Ishikawa (cell line): ENCODE data around the gene SOS2.

Experiments used
- CEBPB ChIP-seq: IDR thresholded peaks from 2 replicates; pipeline ENCODE4 v1.6.1; 2012
- EP300 ChIP-seq: IDR thresholded peaks from 2 replicates; pipeline ENCODE4 v1.6.1; 2012; ENCODE audit warnings: borderline replicate concordance
- FOXM1 ChIP-seq: IDR thresholded peaks from 2 replicates; pipeline ENCODE4 v1.6.1; 2012; ENCODE audit warnings: low read depth, borderline replicate concordance
- NFIC ChIP-seq: IDR thresholded peaks from 2 replicates; pipeline ENCODE4 v1.6.1; 2012
- RAD21 ChIP-seq: IDR thresholded peaks from 2 replicates; pipeline ENCODE4 v1.6.1; 2012; ENCODE audit warnings: low read depth
- TAF1 ChIP-seq: IDR thresholded peaks from 2 replicates; pipeline ENCODE4 v1.6.1; 2012; ENCODE audit warnings: low read depth, mild to moderate bottlenecking
- TCF12 ChIP-seq: IDR thresholded peaks from 2 replicates; pipeline ENCODE4 v1.6.1; 2012; ENCODE audit warnings: low read depth
- YY1 ChIP-seq: IDR thresholded peaks from 2 replicates; pipeline ENCODE4 v1.6.1; 2012; ENCODE audit warnings: low read depth
- TF ChIP-seq, protein P1 (sequence below): IDR thresholded peaks from 2 replicates; pipeline ENCODE4 v1.6.1; 2012
- TF ChIP-seq, protein P2 (sequence below): IDR thresholded peaks from 2 replicates; pipeline ENCODE4 v1.6.1; 2012; ENCODE audit warnings: low read depth, mild to moderate bottlenecking

DNA sequence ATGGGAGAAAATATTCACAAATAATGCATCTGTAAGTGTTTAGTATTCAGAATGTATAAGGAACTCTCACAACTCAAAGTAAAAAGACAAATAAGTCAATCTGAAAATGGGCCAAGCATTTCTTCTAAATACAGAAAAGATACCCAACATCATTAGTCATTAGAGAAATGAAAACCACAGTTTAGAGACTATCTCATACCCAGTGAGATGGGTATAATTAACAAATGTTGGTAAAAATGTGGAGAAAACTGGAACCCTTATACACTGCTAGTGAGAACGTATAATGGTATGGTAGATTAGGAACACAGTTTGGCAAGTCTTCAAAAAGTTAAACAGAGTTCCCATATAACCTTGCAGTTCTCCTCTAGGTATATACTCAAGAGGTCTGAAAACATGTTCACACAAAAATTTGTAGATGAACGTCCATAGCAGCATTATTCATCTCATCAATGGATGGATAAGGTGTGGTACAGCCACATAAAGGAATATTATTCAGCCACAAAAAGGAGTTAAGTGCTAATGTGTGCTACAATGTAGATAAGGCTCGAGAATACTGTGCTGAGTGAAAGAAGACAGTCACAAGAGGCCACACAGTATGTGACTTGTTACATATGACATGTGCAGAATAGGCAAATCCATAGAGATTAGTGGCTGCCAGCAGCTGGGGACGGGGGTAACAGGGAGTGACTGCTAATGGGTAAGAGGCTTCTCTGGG lies 120.9 kb downstream of the SOS2 start:
- TF ChIP-seq RAD21 (no peak), TAF1 (no peak), EP300 (no peak), CEBPB (no peak), NFIC (no peak), FOXM1 (no peak), TCF12 (no peak), YY1 (no peak)
- TF ChIP-seq, protein P1, sequence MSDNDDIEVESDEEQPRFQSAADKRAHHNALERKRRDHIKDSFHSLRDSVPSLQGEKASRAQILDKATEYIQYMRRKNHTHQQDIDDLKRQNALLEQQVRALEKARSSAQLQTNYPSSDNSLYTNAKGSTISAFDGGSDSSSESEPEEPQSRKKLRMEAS, result no peak
- TF ChIP-seq, protein P2, sequence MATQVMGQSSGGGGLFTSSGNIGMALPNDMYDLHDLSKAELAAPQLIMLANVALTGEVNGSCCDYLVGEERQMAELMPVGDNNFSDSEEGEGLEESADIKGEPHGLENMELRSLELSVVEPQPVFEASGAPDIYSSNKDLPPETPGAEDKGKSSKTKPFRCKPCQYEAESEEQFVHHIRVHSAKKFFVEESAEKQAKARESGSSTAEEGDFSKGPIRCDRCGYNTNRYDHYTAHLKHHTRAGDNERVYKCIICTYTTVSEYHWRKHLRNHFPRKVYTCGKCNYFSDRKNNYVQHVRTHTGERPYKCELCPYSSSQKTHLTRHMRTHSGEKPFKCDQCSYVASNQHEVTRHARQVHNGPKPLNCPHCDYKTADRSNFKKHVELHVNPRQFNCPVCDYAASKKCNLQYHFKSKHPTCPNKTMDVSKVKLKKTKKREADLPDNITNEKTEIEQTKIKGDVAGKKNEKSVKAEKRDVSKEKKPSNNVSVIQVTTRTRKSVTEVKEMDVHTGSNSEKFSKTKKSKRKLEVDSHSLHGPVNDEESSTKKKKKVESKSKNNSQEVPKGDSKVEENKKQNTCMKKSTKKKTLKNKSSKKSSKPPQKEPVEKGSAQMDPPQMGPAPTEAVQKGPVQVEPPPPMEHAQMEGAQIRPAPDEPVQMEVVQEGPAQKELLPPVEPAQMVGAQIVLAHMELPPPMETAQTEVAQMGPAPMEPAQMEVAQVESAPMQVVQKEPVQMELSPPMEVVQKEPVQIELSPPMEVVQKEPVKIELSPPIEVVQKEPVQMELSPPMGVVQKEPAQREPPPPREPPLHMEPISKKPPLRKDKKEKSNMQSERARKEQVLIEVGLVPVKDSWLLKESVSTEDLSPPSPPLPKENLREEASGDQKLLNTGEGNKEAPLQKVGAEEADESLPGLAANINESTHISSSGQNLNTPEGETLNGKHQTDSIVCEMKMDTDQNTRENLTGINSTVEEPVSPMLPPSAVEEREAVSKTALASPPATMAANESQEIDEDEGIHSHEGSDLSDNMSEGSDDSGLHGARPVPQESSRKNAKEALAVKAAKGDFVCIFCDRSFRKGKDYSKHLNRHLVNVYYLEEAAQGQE, result no peak
